SK-N-SH treated with all-trans-retinoic acid at 6 μM for 48 hours (cell line): ENCODE measurements around the gene CLDN11.
A peak's percentile ranks its signal among the peaks of the same experiment; 100 is the strongest.

ENCODE experiments used
- ATAC-seq: fragments of 200-7000 bp; cut with Tn5 transposase; 3 replicates; pipeline ENCODE4 v1.9.1; 2020; ENCODE audit warnings: mild to moderate bottlenecking, moderate library complexity
- ARNTL ChIP-seq: fragments of 450-650 bp; formaldehyde crosslinking; IDR thresholded peaks from 2 replicates; pipeline ENCODE4 v1.5.0; 2020; ENCODE audit warnings: low read depth, mild to moderate bottlenecking, moderate library complexity, borderline replicate concordance
- BACH2 ChIP-seq: fragments of 250-450 bp; sonication (Bioruptor Pico); IDR thresholded peaks from 2 replicates; pipeline ENCODE4 v1.9.0; 2021; ENCODE audit warnings: mild to moderate bottlenecking, borderline replicate concordance
- CSDC2 ChIP-seq: fragments of 250-450 bp; sonication (Bioruptor Pico); IDR thresholded peaks from 2 replicates; pipeline ENCODE4 v1.5.0; 2020; ENCODE audit warnings: mild to moderate bottlenecking, moderate library complexity
- CSRNP3 ChIP-seq: fragments of 250-450 bp; sonication (Bioruptor Pico); IDR thresholded peaks from 2 replicates; pipeline ENCODE4 v1.5.1; 2021; ENCODE audit warnings: mild to moderate bottlenecking, moderate library complexity
- ESRRG ChIP-seq: fragments of 250-450 bp; sonication (Bioruptor Pico); IDR thresholded peaks from 2 replicates; pipeline ENCODE4 v1.6.1; 2021; ENCODE audit warnings: mild to moderate bottlenecking
- GLIS3 ChIP-seq: fragments of 250-450 bp; sonication (Bioruptor Pico); IDR thresholded peaks from 2 replicates; pipeline ENCODE4 v1.5.0; 2020; ENCODE audit warnings: mild to moderate bottlenecking, moderate library complexity
- OSR1 ChIP-seq: fragments of 250-450 bp; sonication (Bioruptor Pico); IDR thresholded peaks from 2 replicates; pipeline ENCODE4 v1.8.0; 2022; ENCODE audit warnings: moderate library complexity, mild to moderate bottlenecking, inconsistent platforms
- PATZ1 ChIP-seq: fragments of 250-450 bp; sonication (Bioruptor Pico); IDR thresholded peaks from 2 replicates; pipeline ENCODE4 v1.8.0; 2020; ENCODE audit warnings: mild to moderate bottlenecking, moderate library complexity, borderline replicate concordance
- POU6F1 ChIP-seq: fragments of 250-450 bp; sonication (Bioruptor Pico); IDR thresholded peaks from 2 replicates; pipeline ENCODE4 v1.8.0; 2021; ENCODE audit warnings: low read depth, mild to moderate bottlenecking, moderate library complexity, borderline replicate concordance
- PPARA ChIP-seq: fragments of 250-450 bp; sonication (Bioruptor Pico); IDR thresholded peaks from 2 replicates; pipeline ENCODE4 v1.5.0; 2020; ENCODE audit warnings: mild to moderate bottlenecking, borderline replicate concordance
- RARB ChIP-seq: fragments of 250-450 bp; sonication (Bioruptor Pico); IDR thresholded peaks from 2 replicates; pipeline ENCODE4 v1.8.0; 2021; ENCODE audit warnings: mild to moderate bottlenecking, moderate library complexity
- SNAI2 ChIP-seq: fragments of 250-450 bp; sonication (Bioruptor Pico); IDR thresholded peaks from 2 replicates; pipeline ENCODE4 v1.5.0; 2020; ENCODE audit warnings: mild to moderate bottlenecking, moderate library complexity
- TCF4 ChIP-seq: fragments of 250-450 bp; sonication (Bioruptor Pico); IDR thresholded peaks from 2 replicates; pipeline ENCODE4 v1.8.0; 2021; ENCODE audit warnings: mild to moderate bottlenecking, moderate library complexity, borderline replicate concordance
- TOX ChIP-seq: fragments of 250-450 bp; sonication (Bioruptor Pico); IDR thresholded peaks from 2 replicates; pipeline ENCODE4 v1.8.0; 2021; ENCODE audit warnings: mild to moderate bottlenecking, moderate library complexity, borderline replicate concordance
- TSHZ2 ChIP-seq: fragments of 250-450 bp; sonication (Bioruptor Pico); IDR thresholded peaks from 2 replicates; pipeline ENCODE4 v1.5.0; 2020; ENCODE audit warnings: mild to moderate bottlenecking, moderate library complexity
- ZC3H10 ChIP-seq: fragments of 250-450 bp; sonication (Bioruptor Pico); IDR thresholded peaks from 2 replicates; pipeline ENCODE4 v1.5.1; 2021; ENCODE audit warnings: mild to moderate bottlenecking, moderate library complexity
- ZFP3 ChIP-seq: fragments of 250-450 bp; sonication (Bioruptor Pico); IDR thresholded peaks from 2 replicates; pipeline ENCODE4 v1.5.0; 2020; ENCODE audit warnings: mild to moderate bottlenecking, moderate library complexity
- ZNF565 ChIP-seq: fragments of 450-650 bp; formaldehyde crosslinking; conservative IDR thresholded peaks from 2 replicates; pipeline ENCODE4 v1.5.0; 2020; ENCODE audit warnings: low read depth, mild to moderate bottlenecking, moderate library complexity
- ZNF70 ChIP-seq: fragments of 450-650 bp; formaldehyde crosslinking; IDR thresholded peaks from 2 replicates; pipeline ENCODE4 v1.5.0; 2020; ENCODE audit warnings: mild to moderate bottlenecking, moderate library complexity
- ZNF8 ChIP-seq: fragments of 450-650 bp; formaldehyde crosslinking; IDR thresholded peaks from 2 replicates; pipeline ENCODE4 v1.5.0; 2020; ENCODE audit warnings: mild to moderate bottlenecking, moderate library complexity
- TF ChIP-seq, protein P1 (sequence below): fragments of 250-450 bp; sonication (Bioruptor Pico); IDR thresholded peaks from 2 replicates; pipeline ENCODE4 v1.5.1; 2020; ENCODE audit warnings: low read depth, mild to moderate bottlenecking, moderate library complexity

The CLDN11 gene

GRCh38 chr3:170476291-170476690 is 57.6 kb downstream of the CLDN11 start:
- peak; percentile 52 for ATAC-seq
- TF ChIP-seq SNAI2 (0 out of 2 replicates have a peak, but pooled peaks have one; percentile 36), ZNF565 (CRISPR knock-in tag) (no peak), RARB (no peak)

GRCh38 chr3:170477395-170477794 is 58.7 kb downstream of the CLDN11 start:
- TF ChIP-seq TCF4 (CRISPR knock-in tag) (no peak), ZNF8 (CRISPR knock-in tag) (no peak)
- ATAC-seq = peak; percentile 48; the same call in 2 of the 3 replicates

GRCh38 chr3:170480111-170480510 is 61.4 kb downstream of the CLDN11 start:
- TF ChIP-seq PPARA (CRISPR knock-in tag) = no peak
- TF ChIP-seq, protein P1, sequence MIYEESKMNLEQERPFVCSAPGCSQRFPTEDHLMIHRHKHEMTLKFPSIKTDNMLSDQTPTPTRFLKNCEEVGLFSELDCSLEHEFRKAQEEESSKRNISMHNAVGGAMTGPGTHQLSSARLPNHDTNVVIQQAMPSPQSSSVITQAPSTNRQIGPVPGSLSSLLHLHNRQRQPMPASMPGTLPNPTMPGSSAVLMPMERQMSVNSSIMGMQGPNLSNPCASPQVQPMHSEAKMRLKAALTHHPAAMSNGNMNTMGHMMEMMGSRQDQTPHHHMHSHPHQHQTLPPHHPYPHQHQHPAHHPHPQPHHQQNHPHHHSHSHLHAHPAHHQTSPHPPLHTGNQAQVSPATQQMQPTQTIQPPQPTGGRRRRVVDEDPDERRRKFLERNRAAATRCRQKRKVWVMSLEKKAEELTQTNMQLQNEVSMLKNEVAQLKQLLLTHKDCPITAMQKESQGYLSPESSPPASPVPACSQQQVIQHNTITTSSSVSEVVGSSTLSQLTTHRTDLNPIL (CRISPR knock-in tag) = no peak
- TF ChIP-seq PATZ1 (CRISPR knock-in tag) = no peak
- TF ChIP-seq TOX (CRISPR knock-in tag) = no peak
- no peak for TF ChIP-seq RARB
- no peak for TF ChIP-seq GLIS3 (CRISPR knock-in tag)
- no peak for TF ChIP-seq TSHZ2
- no peak for TF ChIP-seq ESRRG (CRISPR knock-in tag)
- TF ChIP-seq CSDC2 (CRISPR knock-in tag) = no peak
- TF ChIP-seq TCF4 (CRISPR knock-in tag) = no peak
- no peak for TF ChIP-seq ZNF8 (CRISPR knock-in tag)
- no peak for TF ChIP-seq ARNTL (CRISPR knock-in tag)
- TF ChIP-seq ZFP3 (CRISPR knock-in tag) = no peak
- no peak for TF ChIP-seq POU6F1 (CRISPR knock-in tag)
- no peak for ATAC-seq

GRCh38 chr3:170482199-170482598 is 63.5 kb downstream of the CLDN11 start:
- ATAC-seq = no peak
- no peak for TF ChIP-seq RARB
- no peak for TF ChIP-seq ZNF8 (CRISPR knock-in tag)
- TF ChIP-seq SNAI2 = no peak
- TF ChIP-seq OSR1 = no peak
- no peak for TF ChIP-seq TSHZ2
- TF ChIP-seq PATZ1 (CRISPR knock-in tag) = no peak
- TF ChIP-seq TOX (CRISPR knock-in tag) = no peak
- no peak for TF ChIP-seq CSRNP3 (CRISPR knock-in tag)
- no peak for TF ChIP-seq ZNF70 (CRISPR knock-in tag)
- no peak for TF ChIP-seq PPARA (CRISPR knock-in tag)
- TF ChIP-seq ARNTL (CRISPR knock-in tag) = no peak
- no peak for TF ChIP-seq ZC3H10 (CRISPR knock-in tag)
- TF ChIP-seq ESRRG (CRISPR knock-in tag) = no peak
- TF ChIP-seq ZNF565 (CRISPR knock-in tag) = no peak
- no peak for TF ChIP-seq BACH2 (CRISPR knock-in tag)
- no peak for TF ChIP-seq CSDC2 (CRISPR knock-in tag)
- no peak for TF ChIP-seq TCF4 (CRISPR knock-in tag)
